Measurements from ENCODE around the gene CDC42. TPM values are rescaled to one million over a fixed set of nuclear protein-coding genes. Genes with fewer than 3 reads are reported as not detected.
A peak's percentile ranks its signal among the peaks of the same experiment; 100 is the strongest.

The CDC42 gene
- total and polyA plus RNA-seq, 2 of the 13 experiments (the other 11 are each of a cell fraction or from before 2014, with no cell fraction given): 138 to 237 TPM

GRCh38 chr1:22053861-22054770 lies 1.6 kb downstream of the CDC42 start (continued):
- TF ChIP-seq, protein P1, sequence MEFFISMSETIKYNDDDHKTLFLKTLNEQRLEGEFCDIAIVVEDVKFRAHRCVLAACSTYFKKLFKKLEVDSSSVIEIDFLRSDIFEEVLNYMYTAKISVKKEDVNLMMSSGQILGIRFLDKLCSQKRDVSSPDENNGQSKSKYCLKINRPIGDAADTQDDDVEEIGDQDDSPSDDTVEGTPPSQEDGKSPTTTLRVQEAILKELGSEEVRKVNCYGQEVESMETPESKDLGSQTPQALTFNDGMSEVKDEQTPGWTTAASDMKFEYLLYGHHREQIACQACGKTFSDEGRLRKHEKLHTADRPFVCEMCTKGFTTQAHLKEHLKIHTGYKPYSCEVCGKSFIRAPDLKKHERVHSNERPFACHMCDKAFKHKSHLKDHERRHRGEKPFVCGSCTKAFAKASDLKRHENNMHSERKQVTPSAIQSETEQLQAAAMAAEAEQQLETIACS (CRISPR knock-in tag; IDR thresholded peaks at IDR 0.05): no peak
- no peak for TF ChIP-seq ZNF557 (CRISPR knock-in tag; IDR thresholded peaks at IDR 0.05)
- no peak for TF ChIP-seq ZNF569 (CRISPR knock-in tag; IDR thresholded peaks at IDR 0.05; ENCODE audit: borderline replicate concordance)
- no peak for TF ChIP-seq CREM (IDR thresholded peaks at IDR 0.05)
- no peak for TF ChIP-seq CREM (CRISPR knock-in tag; IDR thresholded peaks at IDR 0.05)
- TF ChIP-seq PAF1 (CRISPR knock-in tag; IDR thresholded peaks at IDR 0.05): no peak
- no peak for TF ChIP-seq BCL3 (CRISPR knock-in tag; IDR thresholded peaks at IDR 0.05)
- no peak for TF ChIP-seq ZNF317 (CRISPR knock-in tag; IDR thresholded peaks at IDR 0.05)
- peak; percentile 99 for TF ChIP-seq ZNF770 (CRISPR knock-in tag; IDR thresholded peaks at IDR 0.05)
- TF ChIP-seq, protein P2, sequence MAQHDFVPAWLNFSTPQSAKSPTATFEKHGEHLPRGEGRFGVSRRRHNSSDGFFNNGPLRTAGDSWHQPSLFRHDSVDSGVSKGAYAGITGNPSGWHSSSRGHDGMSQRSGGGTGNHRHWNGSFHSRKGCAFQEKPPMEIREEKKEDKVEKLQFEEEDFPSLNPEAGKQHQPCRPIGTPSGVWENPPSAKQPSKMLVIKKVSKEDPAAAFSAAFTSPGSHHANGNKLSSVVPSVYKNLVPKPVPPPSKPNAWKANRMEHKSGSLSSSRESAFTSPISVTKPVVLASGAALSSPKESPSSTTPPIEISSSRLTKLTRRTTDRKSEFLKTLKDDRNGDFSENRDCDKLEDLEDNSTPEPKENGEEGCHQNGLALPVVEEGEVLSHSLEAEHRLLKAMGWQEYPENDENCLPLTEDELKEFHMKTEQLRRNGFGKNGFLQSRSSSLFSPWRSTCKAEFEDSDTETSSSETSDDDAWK (CRISPR knock-in tag; IDR thresholded peaks at IDR 0.05): no peak
- 0 out of 2 replicates have a peak, but pooled peaks have one; percentile 10 for TF ChIP-seq GATAD2A (CRISPR knock-in tag; IDR thresholded peaks at IDR 0.05)
- TF ChIP-seq DNMT3B (CRISPR knock-in tag; conservative IDR thresholded peaks at IDR 0.05): no peak
- TF ChIP-seq, protein P3, sequence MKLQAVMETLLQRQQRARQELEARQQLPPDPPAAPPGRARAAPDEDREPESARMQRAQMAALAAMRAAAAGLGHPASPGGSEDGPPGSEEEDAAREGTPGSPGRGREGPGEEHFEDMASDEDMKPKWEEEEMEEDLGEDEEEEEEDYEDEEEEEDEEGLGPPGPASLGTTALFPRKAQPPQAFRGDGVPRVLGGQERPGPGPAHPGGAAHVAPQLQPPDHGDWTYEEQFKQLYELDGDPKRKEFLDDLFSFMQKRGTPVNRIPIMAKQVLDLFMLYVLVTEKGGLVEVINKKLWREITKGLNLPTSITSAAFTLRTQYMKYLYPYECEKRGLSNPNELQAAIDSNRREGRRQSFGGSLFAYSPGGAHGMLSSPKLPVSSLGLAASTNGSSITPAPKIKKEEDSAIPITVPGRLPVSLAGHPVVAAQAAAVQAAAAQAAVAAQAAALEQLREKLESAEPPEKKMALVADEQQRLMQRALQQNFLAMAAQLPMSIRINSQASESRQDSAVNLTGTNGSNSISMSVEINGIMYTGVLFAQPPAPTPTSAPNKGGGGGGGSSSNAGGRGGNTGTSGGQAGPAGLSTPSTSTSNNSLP (IDR thresholded peaks at IDR 0.05; ENCODE audit: low read depth, low read length): no peak
- no peak for TF ChIP-seq ZNF552 (CRISPR knock-in tag; IDR thresholded peaks at IDR 0.05; ENCODE audit: borderline replicate concordance)
- no peak for TF ChIP-seq TBL1XR1 (IDR thresholded peaks at IDR 0.05; ENCODE audit: borderline replicate concordance, low read length, partially characterized antibody)
- TF ChIP-seq PATZ1 (CRISPR knock-in tag; IDR thresholded peaks at IDR 0.05): no peak
- TF ChIP-seq, protein P4, sequence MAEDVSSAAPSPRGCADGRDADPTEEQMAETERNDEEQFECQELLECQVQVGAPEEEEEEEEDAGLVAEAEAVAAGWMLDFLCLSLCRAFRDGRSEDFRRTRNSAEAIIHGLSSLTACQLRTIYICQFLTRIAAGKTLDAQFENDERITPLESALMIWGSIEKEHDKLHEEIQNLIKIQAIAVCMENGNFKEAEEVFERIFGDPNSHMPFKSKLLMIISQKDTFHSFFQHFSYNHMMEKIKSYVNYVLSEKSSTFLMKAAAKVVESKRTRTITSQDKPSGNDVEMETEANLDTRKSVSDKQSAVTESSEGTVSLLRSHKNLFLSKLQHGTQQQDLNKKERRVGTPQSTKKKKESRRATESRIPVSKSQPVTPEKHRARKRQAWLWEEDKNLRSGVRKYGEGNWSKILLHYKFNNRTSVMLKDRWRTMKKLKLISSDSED (CRISPR knock-in tag; IDR thresholded peaks at IDR 0.05): no peak
- no peak for TF ChIP-seq ZNF672 (CRISPR knock-in tag; IDR thresholded peaks at IDR 0.05)

All from HepG2 (cell line).